PC-9 (cell line): Measurements from ENCODE around the gene IRF8. TPM values are rescaled to one million over a fixed set of nuclear protein-coding genes. Genes with fewer than 3 reads are reported as not detected.

Source experiments
- BruUV-seq: library from RNA; stranded (reverse); fragments of 400-500 nt; replicated peaks from 2 replicates; lab custom pipeline; 2021; lab: Mats Ljungman, UMichigan
- CTCF ChIA-PET: fragments of 300-600 bp; sonication (Branson Sonifier 250); formaldehyde crosslinking; loops from one replicate; lab custom pipeline; 2022; ENCODE audit warnings: antibody characterized with exemption; lab: Charles Lee
- POLR2A ChIA-PET: fragments of 300-600 bp; sonication (Branson Sonifier 250); formaldehyde crosslinking; loops from one replicate; lab custom pipeline; 2022; ENCODE audit warnings: antibody characterized with exemption; ENCODE audit not compliant: unreplicated experiment; lab: Charles Lee
- DNase-seq, 2 experiments: peaks; one replicate each; pipeline versions ENCODE4 v3.0.0 to v3.0.0-alpha.2; 2015 to 2022; ENCODE audit warnings: mixed read lengths in 1 of 2
- H2AFZ ChIP-seq: fragments of 200-600 bp; sonication (generic); 2 replicates; pipeline ENCODE4 v1.8.1; 2017; ENCODE audit warnings: antibody characterized with exemption
- H3F3A ChIP-seq: fragments of 200-600 bp; sonication (generic); 2 replicates; pipeline ENCODE4 v1.8.1; 2017; ENCODE audit warnings: antibody characterized with exemption, mild to moderate bottlenecking, low read depth; ENCODE audit not compliant: insufficient read depth
- H3K27ac ChIP-seq: fragments of 200-600 bp; sonication (generic); 2 replicates; pipeline ENCODE4 v1.6.1; 2016; ENCODE audit warnings: mixed run types
- H3K27me3 ChIP-seq: fragments of 200-600 bp; sonication (generic); 2 replicates; pipeline ENCODE4 v1.6.1; 2016; ENCODE audit warnings: low read depth, mixed run types; ENCODE audit not compliant: insufficient read depth
- H3K36me3 ChIP-seq: fragments of 200-600 bp; sonication (generic); 2 replicates; pipeline ENCODE4 v1.6.1; 2016; ENCODE audit warnings: low read depth, mixed run types
- H3K4me1 ChIP-seq: fragments of 200-600 bp; sonication (generic); replicated peaks from 2 replicates; pipeline ENCODE4 v1.6.1; 2016; ENCODE audit warnings: mixed run types; ENCODE audit not compliant: insufficient read depth
- H3K4me2 ChIP-seq: fragments of 200-600 bp; sonication (generic); 2 replicates; pipeline ENCODE4 v1.6.1; 2017; ENCODE audit warnings: mixed run types
- H3K4me3 ChIP-seq: fragments of 200-600 bp; sonication (generic); 2 replicates; pipeline ENCODE4 v1.6.1; 2016; ENCODE audit warnings: mixed run types
- H3K79me2 ChIP-seq: fragments of 200-600 bp; sonication (generic); 2 replicates; pipeline ENCODE4 v1.6.1; 2017; ENCODE audit warnings: low read depth, mixed run types
- H3K9me2 ChIP-seq: fragments of 200-600 bp; sonication (generic); 2 replicates; pipeline ENCODE4 v1.8.1; 2017; ENCODE audit warnings: mild to moderate bottlenecking; ENCODE audit not compliant: insufficient read depth
- H3K9me3 ChIP-seq: fragments of 200-600 bp; sonication (generic); 2 replicates; pipeline ENCODE4 v1.8.1; 2016; ENCODE audit warnings: low read depth; ENCODE audit not compliant: insufficient read depth
- H4K20me1 ChIP-seq: fragments of 200-600 bp; sonication (generic); 2 replicates; pipeline ENCODE4 v1.8.1; 2017; ENCODE audit not compliant: insufficient read depth
- EZH2 ChIP-seq: fragments of 200-600 bp; sonication (generic); IDR thresholded peaks from 2 replicates; pipeline ENCODE4 v1.8.0; 2017; ENCODE audit warnings: antibody characterized with exemption, low read depth
- intact Hi-C: fragments of 100-400 bp; cut with micrococcal nuclease; formaldehyde crosslinking; loops from one replicate; pipeline ENCODE4 v1.10.0; 2022; ENCODE audit not compliant: unreplicated experiment
- total RNA-seq: library from RNA; stranded (reverse); gene quantifications from 2 replicates; pipeline ENCODE4 v1.2.3, GENCODE V29; 2021
- TF ChIP-seq, protein P1 (sequence below): fragments of 200-600 bp; sonication (generic); conservative IDR thresholded peaks from 2 replicates; pipeline ENCODE4 v1.6.1; 2017; ENCODE audit warnings: mixed run types, antibody characterized with exemption, mild to moderate bottlenecking, moderate library complexity

IRF8 gene
- total RNA-seq, 1 experiment from 2014 or later, result not detected

- intact Hi-C loops, result no loop called here
- H3K27ac ChIP-seq, result no peak overlapping the region
Measured at GRCh38 chr16:85910854-85911247, 11.9 kb downstream of the IRF8 start.

DNA sequence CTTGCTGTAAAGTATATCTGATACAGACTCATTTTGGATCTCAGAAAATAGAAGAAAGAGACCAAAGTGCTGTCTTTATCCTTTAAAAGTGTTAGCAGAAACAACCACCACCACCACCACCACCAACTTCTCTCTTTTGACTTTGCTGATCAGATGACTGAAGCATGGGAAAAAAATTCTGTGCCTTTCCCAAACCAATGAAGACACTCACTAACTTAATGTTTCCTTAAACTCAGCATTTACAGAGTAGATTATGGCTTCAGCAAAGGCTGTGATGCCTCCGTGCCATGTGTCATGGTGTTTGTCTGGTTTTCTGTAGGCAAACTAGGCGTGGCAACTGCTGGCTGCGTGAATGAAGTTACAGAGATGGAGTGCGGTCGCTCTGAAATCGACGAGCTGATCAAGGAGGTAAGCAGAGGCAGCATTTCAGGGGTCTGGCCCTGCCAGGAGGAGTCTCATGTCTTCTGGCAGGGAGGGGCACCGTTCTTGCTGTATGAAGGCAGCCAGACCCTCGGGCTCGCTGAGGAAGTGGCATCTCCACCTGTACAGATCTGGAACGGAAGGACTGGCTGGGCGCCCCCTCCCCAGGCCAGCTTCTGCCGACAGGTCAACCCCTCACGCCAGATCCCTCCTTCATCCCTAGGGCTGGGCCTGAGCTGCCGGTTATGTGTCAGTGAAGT is 12.4 kb downstream of the IRF8 start:
- Histone ChIP-seq H2AFZ (no peak overlapping the region), H3K27me3 (peaks cover 98% of the 10 kb centered on the region), H3K9me3 (no peaks in the 10 kb centered on the region), H3K4me3 (no peak overlapping the region), H3K4me2 (no peak overlapping the region), H3K79me2 (no peaks in the 10 kb centered on the region), H3F3A (no peaks in the 10 kb centered on the region), H3K27ac (no peak overlapping the region), H3K4me1 (no peaks in the 10 kb centered on the region), H3K9me2 (no peaks in the 10 kb centered on the region), H4K20me1 (no peaks in the 10 kb centered on the region), H3K36me3 (no peaks in the 10 kb centered on the region)
- POLR2A ChIA-PET, result no interaction called here
- BruUV-seq, result no TSS peak
- no peak for DNase-seq
- CTCF ChIA-PET, result no interaction called here
- TF ChIP-seq, protein P1, sequence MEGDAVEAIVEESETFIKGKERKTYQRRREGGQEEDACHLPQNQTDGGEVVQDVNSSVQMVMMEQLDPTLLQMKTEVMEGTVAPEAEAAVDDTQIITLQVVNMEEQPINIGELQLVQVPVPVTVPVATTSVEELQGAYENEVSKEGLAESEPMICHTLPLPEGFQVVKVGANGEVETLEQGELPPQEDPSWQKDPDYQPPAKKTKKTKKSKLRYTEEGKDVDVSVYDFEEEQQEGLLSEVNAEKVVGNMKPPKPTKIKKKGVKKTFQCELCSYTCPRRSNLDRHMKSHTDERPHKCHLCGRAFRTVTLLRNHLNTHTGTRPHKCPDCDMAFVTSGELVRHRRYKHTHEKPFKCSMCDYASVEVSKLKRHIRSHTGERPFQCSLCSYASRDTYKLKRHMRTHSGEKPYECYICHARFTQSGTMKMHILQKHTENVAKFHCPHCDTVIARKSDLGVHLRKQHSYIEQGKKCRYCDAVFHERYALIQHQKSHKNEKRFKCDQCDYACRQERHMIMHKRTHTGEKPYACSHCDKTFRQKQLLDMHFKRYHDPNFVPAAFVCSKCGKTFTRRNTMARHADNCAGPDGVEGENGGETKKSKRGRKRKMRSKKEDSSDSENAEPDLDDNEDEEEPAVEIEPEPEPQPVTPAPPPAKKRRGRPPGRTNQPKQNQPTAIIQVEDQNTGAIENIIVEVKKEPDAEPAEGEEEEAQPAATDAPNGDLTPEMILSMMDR, result no peak
- TF ChIP-seq EZH2, result no peak
- intact Hi-C loops, result no loop called here

More at GRCh38 chr16:85910854-85911247, 11.9 kb downstream of the IRF8 start:
- Histone ChIP-seq H3K36me3 (no peaks in the 10 kb centered on the region), H2AFZ (no peak overlapping the region), H3K4me1 (no peaks in the 10 kb centered on the region), H3K9me2 (no peaks in the 10 kb centered on the region), H3K4me3 (no peak overlapping the region), H3K9me3 (peaks cover 3% of the 10 kb centered on the region; the same call in 1 of the 2 replicates), H3K27me3 (peaks cover 98% of the 10 kb centered on the region), H3F3A (no peaks in the 10 kb centered on the region), H4K20me1 (no peaks in the 10 kb centered on the region), H3K79me2 (no peaks in the 10 kb centered on the region), H3K4me2 (no peak overlapping the region)
- no TSS peak for BruUV-seq
- DNase-seq, result no peak
- no peak for TF ChIP-seq EZH2
- TF ChIP-seq, protein P1, result no peak
- ChIA-PET CTCF (no interaction called here), POLR2A (no interaction called here)

DNA sequence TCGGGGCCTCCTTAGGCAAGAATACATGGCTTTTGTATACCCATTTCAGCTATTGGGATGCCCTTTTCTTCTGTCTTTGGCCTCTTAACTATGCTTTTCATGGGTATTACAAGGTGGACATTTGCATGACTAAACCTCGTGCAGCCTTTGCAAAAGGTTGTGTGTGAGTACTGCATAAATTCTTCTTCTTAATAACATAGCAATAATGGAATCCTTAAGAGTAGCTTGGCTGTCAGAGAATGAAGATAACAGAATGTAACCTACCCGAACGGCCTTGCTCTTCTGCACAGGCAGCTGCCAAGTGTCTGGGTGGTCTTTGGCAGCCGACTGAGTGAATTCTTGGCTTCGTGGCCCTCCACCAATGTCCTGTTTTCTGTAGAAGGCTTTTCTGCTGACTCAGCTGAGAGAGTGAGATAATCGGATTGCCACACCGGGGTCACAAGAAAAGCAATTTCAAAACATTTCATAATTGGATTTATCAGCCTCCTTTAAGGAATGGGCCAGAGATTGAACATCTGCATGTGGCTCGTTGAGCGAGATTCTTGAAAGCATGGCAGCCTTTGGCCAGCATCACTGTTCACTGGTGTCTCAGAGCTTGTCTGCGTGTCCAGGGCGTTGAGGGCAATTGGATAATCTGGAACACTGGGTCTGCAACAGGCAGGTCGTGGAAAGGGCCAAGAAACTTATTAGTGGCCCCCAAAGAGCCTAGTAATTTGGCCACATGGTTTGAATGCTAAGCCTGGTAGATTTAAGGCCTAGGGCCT is 13.4 kb downstream of the IRF8 start:
- peaks cover 98% of the 10 kb centered on the region for H3K27me3 ChIP-seq
- TF ChIP-seq EZH2, result no peak
- TF ChIP-seq, protein P1, result no peak
- no peaks in the 10 kb centered on the region for H3K9me3 ChIP-seq
- no peak overlapping the region for H3K4me3 ChIP-seq
- no peak overlapping the region for H3K27ac ChIP-seq
- intact Hi-C loops, result no loop called here
- H3K36me3 ChIP-seq, result no peaks in the 10 kb centered on the region
- ChIA-PET POLR2A (no interaction called here), CTCF (no interaction called here)
- no TSS peak for BruUV-seq
- H4K20me1 ChIP-seq, result no peaks in the 10 kb centered on the region
- no peaks in the 10 kb centered on the region for H3K79me2 ChIP-seq
- H3F3A ChIP-seq, result no peaks in the 10 kb centered on the region
- no peak overlapping the region for H2AFZ ChIP-seq
- no peaks in the 10 kb centered on the region for H3K4me1 ChIP-seq
- H3K9me2 ChIP-seq, result no peaks in the 10 kb centered on the region
- no peak for DNase-seq
- H3K4me2 ChIP-seq, result no peak overlapping the region
